HG03045 (cell line): ENCODE data around the gene TOM1L1.

Source experiments
- ATAC-seq: cut with Tn5 transposase; IDR thresholded peaks from one replicate; pipeline ENCODE4 v1.9.1; 2021; ENCODE audit warnings: mild to moderate bottlenecking, moderate library complexity; ENCODE audit not compliant: unreplicated experiment

The TOM1L1 gene

GRCh38 chr17:54892360-54892759 is 8.3 kb upstream of the TOM1L1 start:
- ATAC-seq, result no peak

- ATAC-seq, result no peak
These were observed 2.1 kb upstream of the TOM1L1 start for GRCh38 chr17:54898576-54898975.

GRCh38 chr17:54899201-54899600 is 1.5 kb upstream of the TOM1L1 start:
- ATAC-seq, result no peak

GRCh38 chr17:54899721-54900456 is 763 bp upstream of the TOM1L1 start:
- ATAC-seq, result peak; percentile 5

GRCh38 chr17:54901230-54901822 is 674 bp downstream of the TOM1L1 start:
- ATAC-seq, result no peak

- ATAC-seq, result no peak
These were observed 1.4 kb downstream of the TOM1L1 start for GRCh38 chr17:54902017-54902416.

- no peak for ATAC-seq
These were observed 2.0 kb downstream of the TOM1L1 start for GRCh38 chr17:54902611-54903010.

DNA sequence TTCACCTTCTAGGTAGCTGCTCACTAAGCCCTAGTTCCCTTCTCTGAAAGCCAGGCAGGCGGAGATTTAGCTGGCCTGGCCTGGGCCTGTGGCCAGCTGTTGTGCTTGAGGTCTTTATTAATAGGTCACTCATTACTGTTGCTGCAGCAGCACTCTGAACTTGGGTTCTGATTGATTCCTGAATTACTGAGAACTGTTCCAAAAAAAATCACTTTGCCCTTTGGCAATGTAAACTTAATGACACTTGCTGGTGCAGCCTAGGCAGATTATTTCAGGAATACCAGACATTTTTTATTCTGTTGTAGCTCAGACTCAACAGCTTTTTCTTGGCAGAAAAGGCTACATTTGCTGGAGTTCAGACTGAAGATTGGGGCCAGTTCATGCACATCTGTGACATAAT is 2.7 kb downstream of the TOM1L1 start:
- no peak for ATAC-seq

DNA sequence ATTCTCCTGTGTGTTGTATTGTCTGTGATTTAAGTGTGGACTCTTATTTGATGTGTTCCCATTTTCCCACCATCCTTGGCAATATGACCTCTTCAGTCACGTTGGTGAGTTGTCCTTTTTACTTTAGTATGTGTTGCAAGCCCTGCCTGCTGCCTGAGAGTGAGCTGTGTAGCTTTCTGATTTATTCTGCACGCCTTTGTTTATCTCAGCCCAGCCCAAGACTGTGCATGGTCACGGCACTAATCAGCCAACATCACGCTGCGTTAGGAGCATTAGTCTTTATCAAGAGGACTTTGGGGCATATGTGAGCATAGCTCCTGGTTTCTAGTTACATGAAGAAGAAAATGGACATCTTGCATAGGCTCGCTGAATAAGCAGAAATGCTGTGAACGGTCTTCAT is 6.0 kb downstream of the TOM1L1 start:
- no peak for ATAC-seq

- no peak for ATAC-seq
These were observed 6.7 kb downstream of the TOM1L1 start for GRCh38 chr17:54907376-54907775.

DNA sequence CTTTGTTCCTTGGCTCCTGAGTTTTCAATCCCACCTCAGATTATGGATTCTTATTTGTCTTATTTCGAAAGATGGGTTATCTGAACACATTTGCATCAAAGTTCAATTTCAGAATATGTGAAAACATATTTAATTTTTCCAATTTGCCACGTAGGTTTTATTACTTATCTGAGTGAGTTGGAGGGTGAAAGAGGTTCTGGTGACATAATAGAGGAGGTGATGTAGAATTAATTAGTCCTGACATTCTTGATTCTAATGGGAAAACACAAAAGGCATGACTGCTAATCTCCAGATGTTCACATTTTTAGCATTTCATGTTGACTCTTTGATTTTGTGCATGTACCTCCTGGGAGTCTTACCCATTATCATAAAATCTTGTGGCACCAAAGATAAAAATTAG is 9.1 kb downstream of the TOM1L1 start:
- no peak for ATAC-seq

GRCh38 chr17:54916721-54917120 is 16.1 kb downstream of the TOM1L1 start:
- ATAC-seq, result no peak

DNA sequence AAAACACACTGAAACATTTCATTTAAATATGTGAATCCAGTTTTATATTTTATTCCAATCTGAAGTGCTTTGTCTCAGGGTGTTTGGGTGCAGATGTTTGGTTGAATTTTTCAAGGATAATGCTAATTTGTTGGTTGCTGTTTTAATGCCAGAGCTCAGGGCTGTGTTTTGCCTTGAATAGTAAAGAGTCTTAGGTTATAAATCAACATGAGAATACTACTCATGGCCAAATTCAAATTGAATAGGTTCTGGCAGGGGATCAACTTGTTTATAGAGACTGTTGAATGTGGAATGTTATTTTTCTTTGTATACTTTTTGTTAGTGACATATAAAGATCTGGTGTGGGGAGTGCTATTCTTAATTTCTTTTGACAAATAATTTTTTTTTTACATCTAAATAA is 18.8 kb downstream of the TOM1L1 start:
- no peak for ATAC-seq

DNA sequence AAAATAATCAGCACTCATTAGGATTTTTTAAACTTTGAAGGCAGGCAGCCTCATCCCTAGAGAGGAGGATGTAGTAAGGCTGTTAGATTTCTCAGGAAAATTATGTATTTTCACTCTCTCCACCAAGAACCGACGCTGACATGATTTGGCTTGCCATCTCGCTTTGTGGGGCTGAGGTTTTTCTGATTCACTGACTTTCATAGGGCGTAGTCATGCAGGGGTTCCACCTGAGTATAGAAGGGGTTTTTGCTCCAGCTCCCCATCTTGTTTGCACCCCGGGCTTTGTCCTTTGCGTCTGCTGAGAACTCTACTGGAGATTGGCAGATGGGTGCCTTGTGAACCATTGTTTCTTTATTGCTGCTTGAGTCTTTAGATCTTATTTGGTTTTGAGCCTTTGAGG is 20.2 kb downstream of the TOM1L1 start:
- ATAC-seq, result no peak

- no peak for ATAC-seq
These were observed 23.8 kb downstream of the TOM1L1 start for GRCh38 chr17:54924405-54924804.

DNA sequence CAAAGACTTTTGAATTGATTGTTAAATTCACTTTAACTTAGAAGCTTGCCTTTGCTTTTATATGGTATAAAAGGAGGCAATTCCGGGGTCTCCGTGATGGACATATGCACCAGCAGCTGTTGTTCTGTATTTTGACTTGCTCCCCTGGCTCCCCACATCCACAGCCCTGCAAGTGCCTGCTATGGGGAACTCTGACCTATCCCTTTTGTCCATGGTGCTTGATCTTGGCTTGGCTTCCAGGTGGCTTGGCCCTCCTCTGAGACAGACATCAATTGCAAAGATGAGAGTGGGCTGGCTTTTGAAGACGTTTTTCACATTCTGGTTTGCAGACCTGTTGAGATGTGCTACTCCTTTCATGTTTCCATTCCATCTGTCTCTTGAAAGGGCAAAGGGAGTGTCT is 26.9 kb downstream of the TOM1L1 start:
- ATAC-seq, result no peak

DNA sequence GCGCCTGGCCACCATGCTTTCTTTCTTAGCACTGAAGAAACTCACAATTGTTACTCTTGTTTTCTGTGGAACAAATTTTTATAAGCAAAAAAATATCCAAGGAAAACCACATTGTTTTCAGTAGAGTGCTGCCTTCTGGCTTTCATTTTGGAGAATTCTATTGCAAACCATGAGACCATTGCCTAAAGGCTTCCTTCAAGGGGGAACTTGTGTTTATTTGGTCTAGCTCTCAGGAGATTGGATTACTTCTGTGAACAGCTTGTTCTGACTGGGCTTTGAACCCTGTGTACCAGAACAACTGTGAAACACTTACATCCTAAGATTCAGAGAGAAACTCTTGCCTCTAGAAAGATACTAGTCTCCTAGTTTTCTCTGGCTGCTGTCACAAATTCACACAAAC is 32.1 kb downstream of the TOM1L1 start:
- no peak for ATAC-seq

- ATAC-seq, result no peak
These were observed 33.3 kb downstream of the TOM1L1 start for GRCh38 chr17:54933921-54934320.

DNA sequence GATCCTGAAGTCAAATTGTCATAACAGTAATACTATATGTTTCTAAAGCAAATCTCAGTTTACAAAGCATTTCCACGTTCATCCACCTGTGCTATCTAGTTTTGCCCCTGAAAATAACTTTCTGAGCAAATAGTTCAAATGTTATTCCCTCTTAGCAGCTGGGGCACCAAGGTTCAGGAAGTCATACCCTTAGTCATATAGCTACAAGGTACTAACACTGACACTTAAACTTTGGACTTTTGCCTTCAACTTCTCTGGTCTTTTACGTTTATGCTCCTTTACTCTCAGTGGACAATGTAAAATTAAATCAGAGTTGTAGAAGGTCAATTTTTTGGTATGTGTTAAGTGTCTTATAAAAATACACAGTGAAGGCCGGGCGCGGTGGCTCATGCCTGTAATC is 34.8 kb downstream of the TOM1L1 start:
- no peak for ATAC-seq

DNA sequence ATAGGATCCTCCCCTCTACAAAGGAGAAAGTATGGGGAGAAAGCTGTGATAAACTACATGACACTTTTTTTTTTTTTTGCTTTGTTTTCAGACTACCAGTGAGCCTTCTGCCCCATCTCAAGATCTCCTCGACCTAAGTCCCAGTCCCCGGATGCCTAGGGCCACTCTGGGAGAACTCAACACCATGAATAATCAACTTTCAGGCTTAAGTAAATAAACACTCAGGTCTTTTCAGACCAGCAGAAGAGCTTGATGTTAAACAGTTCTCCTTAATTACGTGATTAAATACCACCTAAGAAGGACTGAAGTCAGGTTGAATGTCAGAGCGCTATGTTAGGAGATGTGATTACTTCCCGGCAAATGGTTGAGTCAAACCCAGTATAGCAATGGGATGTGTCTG is 36.4 kb downstream of the TOM1L1 start:
- no peak for ATAC-seq

DNA sequence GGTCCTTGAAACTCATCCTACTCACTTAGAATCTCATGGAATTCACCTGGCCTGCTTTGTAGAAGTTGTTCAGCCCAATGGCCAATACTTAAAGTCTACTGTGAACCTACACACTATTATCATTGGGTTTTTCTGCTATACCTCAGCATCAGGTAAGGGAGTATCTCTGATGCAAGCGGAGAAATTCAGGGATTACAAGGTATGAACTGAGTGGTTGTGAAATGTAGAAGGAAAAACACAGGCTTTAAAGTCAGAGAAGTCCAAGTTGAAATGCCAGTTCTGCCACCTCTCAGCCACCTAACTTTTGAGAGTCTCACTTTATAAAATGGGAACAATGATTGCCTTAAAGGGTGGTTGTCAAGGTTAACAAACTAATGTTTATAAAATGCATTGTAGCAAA is 36.8 kb downstream of the TOM1L1 start:
- no peak for ATAC-seq

DNA sequence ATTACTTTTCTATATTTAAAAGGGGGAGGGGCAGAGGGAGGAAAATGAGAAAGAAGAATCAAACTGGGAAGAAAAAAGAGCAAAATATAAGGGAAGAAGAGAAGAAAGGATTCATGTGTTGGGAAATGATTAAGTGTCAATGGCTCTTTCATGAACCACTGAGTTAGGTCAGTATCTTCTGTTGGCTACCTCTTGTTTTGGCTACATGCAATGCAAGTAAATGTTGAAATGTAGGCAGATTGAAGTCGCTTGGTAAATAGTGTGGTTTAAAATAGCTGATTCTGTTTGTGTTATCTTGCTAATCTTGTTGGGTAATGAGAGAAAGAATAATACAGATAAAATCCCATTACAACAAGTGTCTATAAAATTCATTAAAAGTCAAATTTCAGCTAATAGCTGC is 40.6 kb downstream of the TOM1L1 start:
- ATAC-seq, result no peak

GRCh38 chr17:54944796-54945195 is 44.1 kb downstream of the TOM1L1 start:
- ATAC-seq, result no peak
